ENCODE results near the gene SOD2. TPM values are rescaled to one million over a fixed set of nuclear protein-coding genes. Genes with fewer than 3 reads are reported as not detected.

The SOD2 gene
- 495 and 2,279 TPM in 2 replicates for total RNA-seq

DNA sequence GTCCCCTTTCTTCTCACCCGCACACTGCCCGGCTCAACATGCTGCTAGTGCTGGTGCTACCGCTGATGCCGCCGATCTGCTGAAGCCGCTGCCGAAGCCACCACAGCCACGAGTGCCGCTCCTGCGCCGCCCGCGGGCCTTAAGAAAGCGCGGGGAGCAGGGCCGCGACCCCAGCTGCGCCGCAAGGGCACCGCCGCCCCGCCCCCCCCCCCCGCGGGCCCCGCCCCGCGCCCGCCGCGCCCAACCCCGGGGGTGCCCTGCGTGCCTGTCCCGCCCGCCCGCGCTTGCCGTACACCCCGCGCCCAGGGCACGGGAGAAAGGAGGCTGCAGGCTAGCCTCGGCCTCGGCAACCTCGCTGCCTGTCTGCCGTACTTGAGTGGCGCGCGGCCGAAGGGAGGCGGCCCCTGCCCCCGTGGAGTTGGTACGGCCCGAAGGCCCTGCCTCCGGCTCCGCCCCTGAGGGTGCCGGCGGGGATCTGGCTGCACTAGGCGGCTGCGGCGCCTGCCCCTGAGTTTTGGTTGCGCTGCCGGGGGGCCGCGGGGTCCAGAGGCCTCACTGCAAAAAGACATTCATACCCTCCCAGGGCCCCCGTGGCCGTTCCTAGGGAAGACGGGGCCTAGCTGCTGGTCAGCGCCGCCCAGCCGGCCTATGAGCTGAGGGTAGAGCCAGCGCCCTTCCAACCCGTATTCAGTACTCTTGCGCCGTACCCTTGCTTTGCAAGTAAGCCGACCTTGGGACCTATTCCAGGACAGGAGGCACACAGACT, at the start of gene SOD2:
Gene SOD2, minus strand, starts transcription at position 114 of the 766 bp plus-strand sequence. Its CDS starts 74 bp downstream, at position 40.

DNA sequence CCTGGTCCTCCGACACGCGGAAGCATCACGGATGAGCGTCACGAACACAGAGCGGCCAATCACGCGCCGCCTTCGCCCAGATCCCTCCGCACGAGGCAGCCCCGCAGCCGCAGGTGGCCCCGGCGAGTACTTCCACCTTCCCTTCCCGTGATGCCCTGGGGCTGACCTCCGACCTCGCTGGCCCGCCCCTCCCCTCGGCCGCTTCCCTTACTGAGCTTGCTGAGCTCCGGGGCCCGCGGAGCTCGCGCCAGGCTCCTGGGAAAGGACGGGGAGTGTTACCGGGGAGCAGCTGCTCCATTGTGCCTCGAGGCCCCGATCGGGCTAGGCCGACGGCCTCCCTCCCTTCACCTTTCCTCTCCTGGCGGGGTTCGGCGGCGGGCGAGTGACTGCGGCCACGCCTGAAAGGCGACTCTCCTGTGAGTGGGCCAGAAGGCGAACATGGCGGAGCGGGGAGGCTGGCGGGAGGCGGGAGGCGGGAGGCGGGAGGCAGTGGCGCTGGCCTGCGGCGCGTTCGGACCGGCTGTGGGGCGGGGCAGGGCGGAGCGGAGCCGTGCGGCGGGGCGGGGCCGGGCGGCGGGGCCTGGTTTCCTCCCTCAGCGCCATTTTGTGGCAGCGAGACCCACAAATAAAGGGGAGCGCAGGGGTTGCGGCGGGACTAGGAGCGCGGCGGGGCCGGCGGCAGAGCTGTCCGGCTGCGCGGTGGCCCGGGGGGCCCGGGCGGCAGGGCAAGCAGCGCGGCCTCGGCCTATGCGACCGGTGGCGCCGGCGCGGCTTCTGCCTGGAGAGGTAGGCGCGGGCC, 34.1 kb upstream of the SOD2 start, which contains the start of gene WTAP:
Gene WTAP, plus strand, starts transcription at position 589 of the 799 bp plus-strand sequence. CDS start 8,760 bp downstream, outside the sequence.

Other genes starting within 250 kb of the SOD2 start
- gene WTAP, start 34.3 kb upstream of the SOD2 start, total RNA-seq, result 80.9 and 96.6 TPM in 2 replicates
- gene ACAT2, start 68.8 kb upstream of the SOD2 start, total RNA-seq, result 31.7 and 66.0 TPM in 2 replicates
- gene TCP1, start 96.4 kb upstream of the SOD2 start, total RNA-seq, result 169 and 340 TPM in 2 replicates
- 47.1 and 55.8 TPM in 2 replicates for gene MRPL18, start 97.2 kb upstream of the SOD2 start, total RNA-seq
- gene PNLDC1, start 107.0 kb upstream of the SOD2 start, total RNA-seq, result 2.0 TPM in 1 of 2 replicates, not detected in the other
- not detected in 2 replicates for gene MAS1, start 197.7 kb upstream of the SOD2 start, total RNA-seq

Data from bronchial smooth muscle cell (primary cell).